HG03558 (cell line): ENCODE measurements around the gene NBEAL1.
"Not testable (repeated sequence)": the region's sequence is repeated elsewhere in the genome, so short reads cannot be mapped to it uniquely, and the experiment has no call there.

ENCODE experiments used
- ATAC-seq: cut with Tn5 transposase; IDR thresholded peaks from one replicate; pipeline ENCODE4 v1.9.1; 2021; ENCODE audit warnings: moderate number of reproducible peaks; ENCODE audit not compliant: unreplicated experiment; ENCODE audit errors: extremely low read depth

Gene NBEAL1

DNA sequence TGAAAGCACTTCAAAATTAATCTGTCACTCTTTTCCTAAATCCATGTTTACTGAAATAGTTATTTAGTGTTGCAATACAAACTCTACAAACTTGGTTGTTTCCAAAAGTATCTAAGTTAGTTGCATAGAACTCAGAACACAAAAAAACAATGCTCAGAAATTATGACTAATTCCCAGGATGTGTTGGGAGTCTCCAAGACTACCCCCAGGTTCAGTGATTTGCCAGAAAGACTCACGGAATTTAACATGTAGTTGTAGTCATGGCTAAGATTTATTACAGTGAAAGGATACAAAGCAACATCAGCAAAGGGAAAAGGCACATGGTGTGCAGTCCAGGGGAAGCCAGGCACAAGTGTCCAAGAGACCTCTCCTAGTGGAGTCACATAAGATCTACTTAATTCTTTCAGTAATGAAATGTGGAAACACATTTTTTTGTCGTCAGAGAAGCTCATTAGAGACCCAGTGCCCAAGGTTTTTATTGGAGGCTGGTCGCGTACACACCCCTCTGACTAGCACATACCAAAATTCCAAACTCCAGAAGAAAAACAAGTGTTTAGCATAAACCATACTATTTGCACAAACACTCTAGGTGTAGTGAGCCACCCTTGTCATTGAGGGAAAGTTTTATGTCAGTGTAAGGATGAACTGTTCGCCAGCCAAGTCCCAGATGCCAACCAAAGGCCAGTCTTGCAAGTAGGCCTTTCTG lies 180.8 kb downstream of the NBEAL1 start:
- ATAC-seq: no peak

DNA sequence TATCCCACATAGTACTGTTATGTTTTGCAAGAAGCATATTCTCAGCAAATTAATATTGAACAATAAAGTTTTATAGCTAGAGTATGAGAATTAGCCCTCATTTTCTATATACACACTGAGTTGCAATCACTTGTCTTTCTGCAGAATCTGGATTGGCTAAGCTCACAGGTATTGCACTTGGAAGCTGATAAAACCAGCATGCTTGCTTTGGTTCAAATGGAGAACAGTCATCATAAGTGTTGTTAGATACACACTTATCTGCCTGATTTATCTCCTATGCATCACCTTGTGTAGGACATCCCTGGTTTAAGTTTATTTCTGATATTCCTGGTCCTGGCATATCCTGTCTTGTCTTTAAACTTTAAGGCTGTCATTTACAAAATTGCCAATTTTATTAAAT lies 186.2 kb downstream of the NBEAL1 start:
- ATAC-seq: no peak

DNA sequence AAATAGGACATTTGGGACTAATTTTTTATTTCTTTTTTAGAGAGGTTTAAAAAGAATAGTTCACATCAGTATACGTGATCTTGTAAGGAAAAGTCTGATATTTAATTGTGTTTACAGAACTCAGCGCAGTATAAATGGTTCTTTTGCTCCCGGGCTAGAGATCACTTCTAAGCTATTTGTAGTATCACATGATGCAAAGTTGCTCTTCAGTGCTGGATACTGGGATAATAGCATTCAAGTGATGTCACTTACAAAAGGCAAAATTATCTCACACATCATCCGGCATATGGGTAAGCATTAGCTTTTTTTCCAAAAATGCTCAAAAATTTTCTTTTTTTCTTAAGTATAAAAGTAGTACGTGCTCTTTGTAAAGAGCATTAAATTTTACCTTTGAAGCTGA lies 186.8 kb downstream of the NBEAL1 start:
- no peak for ATAC-seq

GRCh38 chr2:203209538-203209937 lies 194.9 kb downstream of the NBEAL1 start:
- ATAC-seq: no peak

- ATAC-seq: no peak
Observed at GRCh38 chr2:203225423-203226039, 210.9 kb downstream of the NBEAL1 start.

DNA sequence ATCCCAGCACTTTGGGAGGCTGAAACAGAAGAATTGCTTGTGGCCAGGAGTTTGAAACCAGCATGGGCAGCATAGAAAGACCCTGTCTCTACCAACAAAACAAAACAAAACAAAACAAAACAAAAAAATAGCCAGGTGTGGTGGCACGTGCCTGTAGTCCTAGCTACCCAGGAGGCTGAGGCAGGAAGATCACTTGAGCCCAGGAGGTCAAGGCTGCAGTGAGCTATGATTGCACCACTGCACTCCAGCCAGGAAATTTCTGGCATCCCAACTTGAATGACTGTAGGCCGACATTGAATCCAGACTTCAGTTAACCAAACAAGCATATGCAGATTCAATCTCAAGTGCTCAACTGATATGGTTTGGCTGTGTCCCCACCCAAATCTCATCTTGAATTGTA lies 215.0 kb downstream of the NBEAL1 start:
- ATAC-seq: not testable (repeated sequence)

DNA sequence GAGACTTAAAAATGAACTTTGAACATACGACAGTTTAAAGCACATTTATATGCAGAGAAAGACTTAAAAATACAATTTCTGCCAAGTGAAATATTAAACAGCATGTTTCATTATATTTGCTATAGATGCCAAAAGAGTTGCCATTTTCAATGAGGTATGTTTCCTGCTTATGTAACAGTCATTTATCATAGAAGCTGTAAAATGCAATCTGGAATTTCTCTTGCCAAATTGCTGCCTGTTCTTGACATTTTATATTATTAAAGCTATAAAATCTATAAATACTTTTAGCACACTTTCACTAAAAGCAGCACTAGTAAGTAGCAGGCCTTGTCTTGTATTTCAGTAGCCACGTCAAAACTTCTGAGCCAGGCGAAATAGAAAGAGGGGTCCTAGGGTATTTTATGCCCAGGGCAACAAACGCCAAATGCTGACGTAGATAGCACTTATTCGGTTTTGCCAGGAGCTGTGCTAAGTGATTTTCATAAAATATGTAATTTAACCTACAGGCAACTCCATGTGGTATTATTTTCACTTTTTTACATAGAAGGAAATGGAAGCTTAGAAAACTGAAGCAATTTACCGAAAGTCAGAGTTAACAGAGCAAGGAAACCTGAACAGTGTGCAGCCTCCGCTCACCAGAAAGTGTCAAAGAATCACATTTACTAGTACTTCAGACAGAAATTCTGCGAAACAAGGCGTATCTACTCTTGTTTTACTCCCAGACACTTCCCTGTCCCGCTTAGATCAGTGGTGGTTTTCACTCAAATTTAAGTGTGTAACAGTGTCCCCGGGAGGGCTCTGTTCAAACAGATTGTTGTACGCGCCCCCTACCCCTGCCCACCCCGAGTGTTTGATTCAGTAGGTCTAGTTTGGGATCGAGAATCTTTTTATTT lies 222.9 kb downstream of the NBEAL1 start:
- no peak for ATAC-seq

DNA sequence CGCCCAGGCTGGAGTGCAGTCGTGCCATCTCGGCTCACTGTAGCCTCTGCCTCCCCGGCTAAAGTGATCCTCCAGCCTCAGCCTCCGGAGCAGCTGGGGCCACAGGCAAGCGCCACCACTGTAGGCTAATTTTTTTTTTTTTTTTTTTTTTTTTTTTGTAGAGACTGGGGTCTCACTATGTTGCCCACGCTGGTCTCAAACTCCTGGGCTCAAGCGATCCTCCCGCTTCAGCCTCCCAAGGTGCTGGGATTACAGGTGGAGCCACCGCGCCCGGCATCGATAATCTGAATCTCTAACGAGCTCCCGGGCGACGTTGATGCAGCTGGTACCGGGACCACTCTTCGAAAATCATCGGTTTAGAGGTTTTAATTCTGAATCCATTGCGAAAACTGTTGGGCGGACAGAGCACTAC lies 223.6 kb downstream of the NBEAL1 start:
- ATAC-seq: no peak

GRCh38 chr2:203238704-203239526 lies 224.2 kb downstream of the NBEAL1 start, which contains the start of gene CYP20A1:
TSS of gene CYP20A1 (plus strand) at chr2:203239018. CDS start at chr2:203239063, 45 bp downstream.
- peak; percentile 70 for ATAC-seq

GRCh38 chr2:203240491-203240890 lies 225.8 kb downstream of the NBEAL1 start:
- ATAC-seq: no peak

DNA sequence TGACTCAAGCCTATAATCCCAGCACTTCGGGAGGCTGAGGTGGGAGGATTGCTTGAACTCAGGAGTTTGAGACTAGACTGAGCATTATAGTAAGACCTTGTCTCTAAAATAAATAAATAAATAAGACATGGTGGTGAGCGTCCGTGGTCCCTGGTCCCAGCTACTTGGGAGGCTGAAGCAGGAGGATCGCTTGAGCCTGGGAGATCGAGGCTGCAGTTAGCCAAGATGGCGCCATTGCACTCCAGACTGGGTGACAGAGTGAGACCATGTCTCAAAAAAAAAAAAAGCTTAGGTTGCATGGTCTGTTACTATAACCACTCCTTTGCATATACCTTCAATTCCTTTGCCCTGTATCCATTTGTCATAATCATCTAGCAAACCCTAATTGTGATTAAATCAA lies 227.8 kb downstream of the NBEAL1 start:
- no peak for ATAC-seq

GRCh38 chr2:203246646-203247045 lies 232.0 kb downstream of the NBEAL1 start:
- no peak for ATAC-seq

- ATAC-seq: no peak
Observed at GRCh38 chr2:203252818-203253217, 238.1 kb downstream of the NBEAL1 start.

DNA sequence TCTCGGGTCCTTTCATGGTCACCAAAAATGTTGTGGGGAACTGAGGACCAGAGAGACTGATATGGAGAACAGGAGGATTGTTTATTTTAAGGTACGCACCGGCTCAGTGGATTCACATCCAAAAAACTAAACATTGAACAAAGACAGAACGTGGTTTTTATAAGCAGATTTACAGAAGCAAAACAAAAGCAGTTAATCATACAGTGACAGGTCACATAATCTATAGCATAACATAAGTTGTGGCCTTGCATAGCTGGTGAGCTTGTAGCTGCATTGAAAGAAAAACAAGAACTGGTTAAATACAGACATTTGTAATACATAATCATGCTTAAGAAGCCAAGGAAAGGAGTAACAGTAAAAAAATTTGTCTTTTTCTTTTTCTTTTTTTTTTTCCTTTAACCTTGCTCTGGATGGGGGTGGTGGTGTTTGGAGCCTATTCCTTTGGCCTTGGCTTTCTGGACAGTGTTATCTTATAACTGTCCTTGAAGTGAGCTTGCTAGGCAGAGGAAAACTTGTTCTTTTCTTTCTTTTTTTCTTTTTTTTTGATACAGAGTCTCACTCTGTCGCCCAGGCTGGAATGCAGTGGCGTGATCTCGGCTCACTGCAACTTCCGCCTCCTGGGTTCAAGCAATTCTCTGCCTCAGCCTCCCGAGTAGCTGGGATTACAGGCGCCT lies 238.9 kb downstream of the NBEAL1 start:
- ATAC-seq: not testable (repeated sequence)

DNA sequence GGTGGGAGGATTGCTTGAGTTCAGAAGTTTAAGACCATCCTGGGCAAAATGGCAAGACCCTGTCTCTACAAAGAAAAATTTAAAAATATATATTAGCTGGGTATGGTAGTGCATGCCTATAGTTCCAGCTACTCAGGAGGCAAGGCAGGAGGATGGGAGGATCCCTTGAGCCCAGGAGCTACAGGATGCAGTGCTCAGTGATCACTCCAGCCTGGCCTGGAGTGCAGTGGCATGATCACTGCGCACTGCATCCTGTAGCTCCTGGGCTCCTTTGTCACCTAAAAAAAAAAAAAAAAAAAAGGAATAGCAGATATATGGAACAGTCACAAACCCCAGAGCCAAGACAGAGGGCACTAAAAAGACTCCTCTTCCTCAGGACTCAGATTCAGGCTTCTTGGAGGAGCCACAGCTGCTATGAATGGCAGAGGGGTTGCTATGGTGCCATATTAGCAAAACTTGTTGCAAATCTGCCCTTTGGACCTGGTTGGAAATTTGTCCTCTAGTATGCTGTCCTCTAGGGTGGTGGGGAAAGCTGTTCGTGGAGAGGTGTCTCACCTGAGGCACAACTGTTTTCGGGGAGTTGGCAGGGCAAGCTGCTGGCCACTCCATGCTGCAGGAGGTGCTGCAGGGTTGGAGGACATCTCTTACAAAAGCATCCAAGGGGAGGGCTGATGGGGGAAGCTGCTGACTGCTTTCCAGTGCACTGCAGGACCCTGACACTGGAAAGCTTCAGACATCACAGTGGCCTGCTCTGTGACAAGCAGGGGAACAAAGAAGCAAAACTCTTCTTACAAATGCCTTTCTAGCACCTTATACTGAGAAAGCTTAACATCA lies 246.9 kb downstream of the NBEAL1 start:
- no peak for ATAC-seq
